Vagina (tissue), 2 donors: ENCODE results near the gene MBNL3. TPM values are rescaled to one million over a fixed set of nuclear protein-coding genes. Genes with fewer than 3 reads are reported as not detected.
A peak's percentile ranks its signal among the peaks of the same experiment; 100 is the strongest.

Experiments used
- DNase-seq, 2 donors: peaks; one replicate each; pipeline ENCODE4 v3.0.0-alpha.2; 2017; ENCODE audit errors: extremely low spot score in 2 of 2
- H3K27ac ChIP-seq: fragments of 200-600 bp; sonication (generic); one replicate; pipeline ENCODE4 v1.5.1; 2019
- H3K27me3 ChIP-seq: fragments of 200-600 bp; sonication (generic); one replicate; pipeline ENCODE4 v1.5.1; 2019
- H3K36me3 ChIP-seq, 2 donors: fragments of 200-600 bp; sonication (generic); one replicate each; pipeline ENCODE4 v1.5.1; 2017 to 2019
- H3K4me1 ChIP-seq: fragments of 200-600 bp; sonication (generic); one replicate; pipeline ENCODE4 v1.5.1; 2019
- H3K4me3 ChIP-seq, 2 donors: fragments of 200-600 bp; sonication (generic); 1 replicate in 1 of 2; 2 replicates in 1 of 2; pipeline ENCODE4 v1.5.1; 2016 to 2019
- H3K9me3 ChIP-seq: fragments of 200-600 bp; sonication (generic); one replicate; pipeline ENCODE4 v1.5.1; 2019
- POLR2A ChIP-seq, 2 donors: fragments of 450-650 bp; IDR thresholded peaks; one replicate each; pipeline ENCODE4 v1.6.1; 2017; ENCODE audit warnings: antibody characterized with exemption in 2 of 2, mild to moderate bottlenecking in 2 of 2, moderate library complexity in 2 of 2
- POLR2AphosphoS5 ChIP-seq, 2 donors: sonication (generic); formaldehyde crosslinking; IDR thresholded peaks; one replicate each; pipeline ENCODE4 v1.9.0; 2017; ENCODE audit warnings: antibody characterized with exemption in 2 of 2, mild to moderate bottlenecking in 2 of 2, low read depth in 1 of 2; ENCODE audit not compliant: insufficient read depth in 1 of 2
- intact Hi-C: fragments of 100-400 bp; cut with DNase I; formaldehyde crosslinking; loops from one replicate; pipeline ENCODE4 v1.15.1; 2023
- total RNA-seq: library from RNA; depleted of rRNA; stranded (reverse); fragments of >200 nt; gene quantifications from one replicate; pipeline ENCODE4 v1.2.3, GENCODE V29; 2016
- TF ChIP-seq, protein P1 (sequence below), 3 experiments: fragments of 450-650 bp in 2 of 3; fragments of 200-600 bp in 1 of 3; sonication (generic) in 1 of 3; IDR thresholded peaks; one replicate each; pipeline ENCODE4 v1.5.1; 2017 to 2019; ENCODE audit warnings: antibody characterized with exemption in 3 of 3, mild to moderate bottlenecking in 2 of 3, moderate library complexity in 2 of 3

The MBNL3 gene, protein sequence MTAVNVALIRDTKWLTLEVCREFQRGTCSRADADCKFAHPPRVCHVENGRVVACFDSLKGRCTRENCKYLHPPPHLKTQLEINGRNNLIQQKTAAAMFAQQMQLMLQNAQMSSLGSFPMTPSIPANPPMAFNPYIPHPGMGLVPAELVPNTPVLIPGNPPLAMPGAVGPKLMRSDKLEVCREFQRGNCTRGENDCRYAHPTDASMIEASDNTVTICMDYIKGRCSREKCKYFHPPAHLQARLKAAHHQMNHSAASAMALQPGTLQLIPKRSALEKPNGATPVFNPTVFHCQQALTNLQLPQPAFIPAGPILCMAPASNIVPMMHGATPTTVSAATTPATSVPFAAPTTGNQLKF
- 10.1 TPM for total RNA-seq

DNA sequence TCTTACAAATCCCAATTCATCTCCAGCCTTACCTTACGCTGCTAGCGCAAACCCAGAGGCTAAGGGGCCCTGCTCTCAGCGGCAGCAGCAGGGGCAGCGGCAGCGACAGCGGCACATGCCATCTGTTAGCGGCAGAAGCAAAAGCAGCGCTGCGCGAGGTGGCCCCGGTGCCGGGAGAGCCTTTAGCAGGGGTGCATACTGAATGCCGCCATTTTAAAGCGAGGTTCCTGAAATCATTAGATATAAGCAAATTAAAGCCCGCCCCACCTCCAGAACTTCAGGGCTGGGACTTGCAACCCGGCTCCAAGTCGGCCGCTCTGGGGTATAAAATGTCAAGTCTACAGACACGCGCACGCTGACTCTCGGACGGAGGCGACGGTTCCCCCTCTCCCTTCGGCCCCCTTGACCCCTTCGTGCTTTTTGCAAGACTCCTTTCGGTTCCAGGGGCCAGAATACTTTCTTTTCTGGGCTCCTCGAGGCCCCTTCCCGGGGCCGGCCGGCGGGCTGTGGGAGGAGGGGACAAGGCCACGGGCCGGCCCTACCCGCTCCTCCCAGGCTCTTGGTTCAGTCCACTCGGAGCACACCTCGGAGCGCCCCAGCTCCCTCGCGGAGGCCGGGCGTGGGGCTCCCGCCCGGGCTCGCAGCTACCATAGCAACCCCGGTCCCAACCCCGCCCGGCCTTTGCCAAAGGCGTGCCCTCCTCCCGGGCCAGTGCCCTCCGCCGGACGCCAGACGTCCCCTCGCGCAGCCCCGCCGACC is at the start of gene MBNL3:
MBNL3 (minus strand) TSS at position 220 of the 759 bp plus-strand sequence. CDS start 49,427 bp downstream, outside the sequence.
- peak within 1 kb of the TSS; percentile 54 for H3K27ac ChIP-seq
- H3K4me1 ChIP-seq, result no peaks in the 10 kb centered on the region
- H3K27me3 ChIP-seq, result no peaks in the 10 kb centered on the region
- DNase-seq, result no peak
- TF ChIP-seq POLR2AphosphoS5 (IDR thresholded peaks at IDR 0.05; ENCODE audit: insufficient read depth in 1 of 2, low read depth in 1 of 2), result peak in 1 of 2 donors; percentile 59
- TF ChIP-seq POLR2A (IDR thresholded peaks at IDR 0.05), result no peak
- H3K36me3 ChIP-seq, result no peaks in the 10 kb centered on the region
- peak within 1 kb of the TSS; percentile 46 to 57 for H3K4me3 ChIP-seq
- no peaks in the 10 kb centered on the region for H3K9me3 ChIP-seq
- intact Hi-C loops, result no loop called here

DNA sequence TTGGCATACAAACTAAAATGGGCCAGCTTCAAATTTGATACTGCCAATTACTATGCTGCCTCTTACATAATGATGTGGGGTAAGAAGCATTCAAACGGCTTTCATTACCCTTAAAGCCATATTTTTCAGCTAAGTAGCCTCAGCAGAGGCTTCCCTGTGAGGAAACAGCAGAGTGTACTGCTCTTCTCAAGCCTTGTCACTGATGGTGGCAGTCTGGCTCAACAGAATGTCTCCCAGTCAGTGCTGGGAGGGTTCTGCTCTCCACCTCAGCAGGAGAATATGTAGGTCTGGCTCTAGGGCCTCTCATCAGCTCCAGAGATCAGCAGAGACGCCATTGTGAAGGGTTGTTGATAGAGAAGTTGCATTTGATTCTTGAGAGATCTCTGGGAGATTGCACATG is 44.6 kb upstream of the MBNL3 start:
- Histone ChIP-seq H3K4me1 (no peaks in the 10 kb centered on the region), H3K27me3 (no peaks in the 10 kb centered on the region), H3K27ac (no peak overlapping the region), H3K9me3 (no peaks in the 10 kb centered on the region), H3K36me3 (no peaks in the 10 kb centered on the region), H3K4me3 (no peak overlapping the region)
- DNase-seq, result no peak
- TF ChIP-seq POLR2AphosphoS5 (IDR thresholded peaks at IDR 0.05; ENCODE audit: insufficient read depth in 1 of 2, low read depth in 1 of 2), result no peak
- TF ChIP-seq, protein P1, sequence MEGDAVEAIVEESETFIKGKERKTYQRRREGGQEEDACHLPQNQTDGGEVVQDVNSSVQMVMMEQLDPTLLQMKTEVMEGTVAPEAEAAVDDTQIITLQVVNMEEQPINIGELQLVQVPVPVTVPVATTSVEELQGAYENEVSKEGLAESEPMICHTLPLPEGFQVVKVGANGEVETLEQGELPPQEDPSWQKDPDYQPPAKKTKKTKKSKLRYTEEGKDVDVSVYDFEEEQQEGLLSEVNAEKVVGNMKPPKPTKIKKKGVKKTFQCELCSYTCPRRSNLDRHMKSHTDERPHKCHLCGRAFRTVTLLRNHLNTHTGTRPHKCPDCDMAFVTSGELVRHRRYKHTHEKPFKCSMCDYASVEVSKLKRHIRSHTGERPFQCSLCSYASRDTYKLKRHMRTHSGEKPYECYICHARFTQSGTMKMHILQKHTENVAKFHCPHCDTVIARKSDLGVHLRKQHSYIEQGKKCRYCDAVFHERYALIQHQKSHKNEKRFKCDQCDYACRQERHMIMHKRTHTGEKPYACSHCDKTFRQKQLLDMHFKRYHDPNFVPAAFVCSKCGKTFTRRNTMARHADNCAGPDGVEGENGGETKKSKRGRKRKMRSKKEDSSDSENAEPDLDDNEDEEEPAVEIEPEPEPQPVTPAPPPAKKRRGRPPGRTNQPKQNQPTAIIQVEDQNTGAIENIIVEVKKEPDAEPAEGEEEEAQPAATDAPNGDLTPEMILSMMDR (IDR thresholded peaks at IDR 0.05), result no peak
- intact Hi-C loops, result no loop called here

DNA sequence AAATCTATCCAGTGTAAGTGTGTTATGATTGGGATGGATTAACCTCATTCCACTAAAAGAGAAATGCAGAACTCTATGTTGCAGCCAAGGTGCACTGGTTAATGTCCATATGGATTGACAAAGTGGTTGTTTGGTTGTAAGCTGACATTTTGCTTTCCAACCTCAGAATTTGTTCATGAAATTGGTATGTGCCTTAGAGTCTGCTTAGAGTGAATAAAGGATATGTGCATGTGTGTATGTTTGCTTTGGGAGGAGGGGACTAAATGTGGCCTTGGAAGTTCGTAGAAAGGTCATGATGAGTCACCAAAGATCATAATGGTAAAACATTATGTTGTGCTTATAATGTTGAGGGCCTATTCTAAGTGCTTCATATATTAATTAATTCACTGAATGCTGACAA is 44.1 kb upstream of the MBNL3 start:
- H3K4me1 ChIP-seq, result no peaks in the 10 kb centered on the region
- H3K27ac ChIP-seq, result no peak overlapping the region
- no peaks in the 10 kb centered on the region for H3K9me3 ChIP-seq
- no peak for DNase-seq
- H3K36me3 ChIP-seq, result no peaks in the 10 kb centered on the region
- intact Hi-C loops, result no loop called here
- no peak overlapping the region for H3K4me3 ChIP-seq
- TF ChIP-seq, protein P1 (IDR thresholded peaks at IDR 0.05), result no peak
- TF ChIP-seq POLR2A (IDR thresholded peaks at IDR 0.05), result no peak
- no peak for TF ChIP-seq POLR2AphosphoS5 (IDR thresholded peaks at IDR 0.05; ENCODE audit: insufficient read depth in 1 of 2, low read depth in 1 of 2)
- no peaks in the 10 kb centered on the region for H3K27me3 ChIP-seq

DNA sequence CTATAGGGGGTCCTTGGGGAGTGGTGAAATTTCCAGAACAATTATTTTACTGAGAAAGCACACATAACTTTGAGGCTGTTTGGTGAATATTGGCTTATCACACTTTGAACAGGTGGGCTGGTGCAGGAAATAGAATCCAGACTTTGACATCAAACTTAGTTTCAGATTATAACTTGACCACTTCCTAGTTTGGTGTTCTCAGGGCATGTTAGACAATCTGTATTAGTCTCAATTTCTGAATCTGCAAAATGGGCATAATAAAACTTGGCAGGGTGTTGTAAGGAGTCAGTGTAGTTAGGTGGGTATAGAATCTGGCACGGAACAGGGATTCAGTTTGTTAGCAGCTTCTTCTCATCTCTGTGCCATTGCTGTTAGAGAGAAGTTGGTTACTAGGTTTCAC is 43.3 kb upstream of the MBNL3 start:
- no peaks in the 10 kb centered on the region for H3K36me3 ChIP-seq
- no peak overlapping the region for H3K4me3 ChIP-seq
- H3K4me1 ChIP-seq, result no peaks in the 10 kb centered on the region
- no peak for TF ChIP-seq POLR2AphosphoS5 (IDR thresholded peaks at IDR 0.05; ENCODE audit: insufficient read depth in 1 of 2, low read depth in 1 of 2)
- no peak for TF ChIP-seq POLR2A (IDR thresholded peaks at IDR 0.05)
- TF ChIP-seq, protein P1 (IDR thresholded peaks at IDR 0.05), result no peak
- H3K9me3 ChIP-seq, result no peaks in the 10 kb centered on the region
- intact Hi-C loops, result no loop called here
- no peak overlapping the region for H3K27ac ChIP-seq
- DNase-seq, result no peak
- H3K27me3 ChIP-seq, result no peaks in the 10 kb centered on the region

DNA sequence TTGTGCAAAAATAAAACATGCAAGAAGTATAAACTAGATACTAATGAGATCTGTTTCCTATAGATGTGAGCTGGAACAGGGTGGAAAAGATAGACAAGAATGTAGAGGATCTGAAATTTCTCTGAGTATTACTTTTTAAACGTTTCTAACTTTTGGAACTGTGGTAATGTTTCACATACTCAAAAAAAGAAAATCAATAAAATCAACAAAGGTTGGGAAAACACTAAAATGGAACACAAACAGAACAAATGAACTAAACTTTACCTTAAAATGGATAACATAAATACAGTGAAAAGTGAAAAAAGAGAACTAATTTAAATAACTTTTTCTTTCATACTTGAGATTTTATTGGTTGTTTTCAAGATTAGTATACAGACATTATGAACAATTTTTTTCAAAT is 32.0 kb upstream of the MBNL3 start:
- Histone ChIP-seq H3K4me1 (no peaks in the 10 kb centered on the region), H3K36me3 (no peaks in the 10 kb centered on the region), H3K4me3 (no peak overlapping the region), H3K27me3 (no peaks in the 10 kb centered on the region), H3K27ac (no peak overlapping the region), H3K9me3 (no peaks in the 10 kb centered on the region)
- intact Hi-C loops, result no loop called here
- no peak for TF ChIP-seq POLR2A (IDR thresholded peaks at IDR 0.05)
- TF ChIP-seq, protein P1 (IDR thresholded peaks at IDR 0.05), result no peak
- TF ChIP-seq POLR2AphosphoS5 (IDR thresholded peaks at IDR 0.05; ENCODE audit: insufficient read depth in 1 of 2, low read depth in 1 of 2), result no peak
- DNase-seq, result no peak
